ENCODE data around the gene DCUN1D1. TPM values are rescaled to one million over a fixed set of nuclear protein-coding genes. Genes with fewer than 3 reads are reported as not detected.

Gene DCUN1D1
- total and polyA plus RNA-seq, 2 donors = 13.7 to 20.7 TPM

GRCh38 chr3:182912474-182912873 lies 67.9 kb downstream of the DCUN1D1 start:
- no peak for DNase-seq (ENCODE audit: low read depth in 6 of 9, low spot score in 9 of 9)
- Histone ChIP-seq H3K36me3 (ENCODE audit: control insufficient read depth in 2 of 2, insufficient read depth in 2 of 2, low read length in 1 of 2) (peaks cover 10 to 37% of the 10 kb centered on the region in 2 donors), H3K27ac (ENCODE audit: low read depth in 1 of 2, low read length in 1 of 2) (no peak overlapping the region), H3K27me3 (ENCODE audit: control insufficient read depth in 2 of 2, insufficient read depth in 1 of 2, low read length in 1 of 2) (no peaks in the 10 kb centered on the region), H3K4me1 (ENCODE audit: control insufficient read depth in 2 of 2, insufficient read depth in 2 of 2, low read length in 2 of 2) (peaks cover 3 to 16% of the 10 kb centered on the region in 2 donors), H3K9me3 (ENCODE audit: control insufficient read depth in 2 of 2, insufficient read depth in 1 of 2, low read length in 1 of 2) (no peaks in the 10 kb centered on the region), H3K4me3 (ENCODE audit: low read length in 2 of 2) (no peak overlapping the region)
- WGBS = 76% methylated on average over 5 of the region's 5 CpGs

GRCh38 chr3:182911782-182912111 lies 68.6 kb downstream of the DCUN1D1 start:
- WGBS = 74% methylated on average over 5 of the region's 5 CpGs

GRCh38 chr3:182910936-182911781 lies 69.2 kb downstream of the DCUN1D1 start:
- H3K9me3 ChIP-seq (ENCODE audit: control insufficient read depth in 2 of 2, insufficient read depth in 1 of 2, low read length in 1 of 2) = no peaks in the 10 kb centered on the region
- H3K27me3 ChIP-seq (ENCODE audit: control insufficient read depth in 2 of 2, insufficient read depth in 1 of 2, low read length in 1 of 2) = no peaks in the 10 kb centered on the region
- WGBS = 77% methylated on average over 5 of the region's 5 CpGs
- DNase-seq (ENCODE audit: low read depth in 6 of 9, low spot score in 9 of 9) = peak in 3 of 9 donors; percentile 4 to 42 (median 16)
- H3K27ac ChIP-seq (ENCODE audit: low read depth in 1 of 2, low read length in 1 of 2) = peak overlapping the region in 1 of 2 donors; percentile 15
- H3K4me1 ChIP-seq (ENCODE audit: control insufficient read depth in 2 of 2, insufficient read depth in 2 of 2, low read length in 2 of 2) = peaks cover 3 to 16% of the 10 kb centered on the region in 2 donors
- peaks cover 13 to 39% of the 10 kb centered on the region in 2 donors for H3K36me3 ChIP-seq (ENCODE audit: control insufficient read depth in 2 of 2, insufficient read depth in 2 of 2, low read length in 1 of 2)
- no peak overlapping the region for H3K4me3 ChIP-seq (ENCODE audit: low read length in 2 of 2)

More at GRCh38 chr3:182911782-182912111, 68.6 kb downstream of the DCUN1D1 start:
- H3K27me3 ChIP-seq (ENCODE audit: control insufficient read depth in 2 of 2, insufficient read depth in 1 of 2, low read length in 1 of 2) = no peaks in the 10 kb centered on the region
- no peak overlapping the region for H3K27ac ChIP-seq (ENCODE audit: low read depth in 1 of 2, low read length in 1 of 2)
- H3K4me1 ChIP-seq (ENCODE audit: control insufficient read depth in 2 of 2, insufficient read depth in 2 of 2, low read length in 2 of 2) = peaks cover 3 to 16% of the 10 kb centered on the region in 2 donors
- peaks cover 10 to 37% of the 10 kb centered on the region in 2 donors for H3K36me3 ChIP-seq (ENCODE audit: control insufficient read depth in 2 of 2, insufficient read depth in 2 of 2, low read length in 1 of 2)
- no peaks in the 10 kb centered on the region for H3K9me3 ChIP-seq (ENCODE audit: control insufficient read depth in 2 of 2, insufficient read depth in 1 of 2, low read length in 1 of 2)
- no peak overlapping the region for H3K4me3 ChIP-seq (ENCODE audit: low read length in 2 of 2)
- no peak for DNase-seq (ENCODE audit: low read depth in 6 of 9, low spot score in 9 of 9)

- Histone ChIP-seq H3K27me3 (ENCODE audit: control insufficient read depth in 2 of 2, insufficient read depth in 1 of 2, low read length in 1 of 2) (no peaks in the 10 kb centered on the region), H3K36me3 (ENCODE audit: control insufficient read depth in 2 of 2, insufficient read depth in 2 of 2, low read length in 1 of 2) (peaks cover 17 to 44% of the 10 kb centered on the region in 2 donors), H3K27ac (ENCODE audit: low read depth in 1 of 2, low read length in 1 of 2) (no peak overlapping the region), H3K4me1 (ENCODE audit: control insufficient read depth in 2 of 2, insufficient read depth in 2 of 2, low read length in 2 of 2) (peaks cover 3 to 16% of the 10 kb centered on the region in 2 donors), H3K4me3 (ENCODE audit: low read length in 2 of 2) (no peak overlapping the region), H3K9me3 (ENCODE audit: control insufficient read depth in 2 of 2, insufficient read depth in 1 of 2, low read length in 1 of 2) (no peaks in the 10 kb centered on the region)
- DNase-seq (ENCODE audit: low read depth in 6 of 9, low spot score in 9 of 9) = peak in 1 of 9 donors; percentile 22
- 98% methylated on average over 5 of the region's 5 CpGs for WGBS
Observed at GRCh38 chr3:182909318-182910040, 70.9 kb downstream of the DCUN1D1 start.

- no peak for DNase-seq (ENCODE audit: low read depth in 6 of 9, low spot score in 9 of 9)
- Histone ChIP-seq H3K4me3 (ENCODE audit: low read length in 2 of 2) (no peak overlapping the region), H3K27me3 (ENCODE audit: control insufficient read depth in 2 of 2, insufficient read depth in 1 of 2, low read length in 1 of 2) (no peaks in the 10 kb centered on the region), H3K4me1 (ENCODE audit: control insufficient read depth in 2 of 2, insufficient read depth in 2 of 2, low read length in 2 of 2) (peaks cover 0 to 11% of the 10 kb centered on the region in 2 donors), H3K9me3 (ENCODE audit: control insufficient read depth in 2 of 2, insufficient read depth in 1 of 2, low read length in 1 of 2) (no peaks in the 10 kb centered on the region), H3K27ac (ENCODE audit: low read depth in 1 of 2, low read length in 1 of 2) (no peak overlapping the region), H3K36me3 (ENCODE audit: control insufficient read depth in 2 of 2, insufficient read depth in 2 of 2, low read length in 1 of 2) (peaks cover 17 to 48% of the 10 kb centered on the region in 2 donors)
- WGBS = 98% methylated on average over 1 of the region's 1 CpG
Observed at GRCh38 chr3:182908471-182908870, 71.9 kb downstream of the DCUN1D1 start.

- peaks cover 13 to 50% of the 10 kb centered on the region in 2 donors for H3K36me3 ChIP-seq (ENCODE audit: control insufficient read depth in 2 of 2, insufficient read depth in 2 of 2, low read length in 1 of 2)
- no peak for DNase-seq (ENCODE audit: low read depth in 6 of 9, low spot score in 9 of 9)
- no peaks in the 10 kb centered on the region for H3K9me3 ChIP-seq (ENCODE audit: control insufficient read depth in 2 of 2, insufficient read depth in 1 of 2, low read length in 1 of 2)
Observed at GRCh38 chr3:182906036-182906435, 74.3 kb downstream of the DCUN1D1 start.

GRCh38 chr3:182905623-182906022 lies 74.7 kb downstream of the DCUN1D1 start:
- H3K36me3 ChIP-seq (ENCODE audit: control insufficient read depth in 2 of 2, insufficient read depth in 2 of 2, low read length in 1 of 2) = peaks cover 13 to 50% of the 10 kb centered on the region in 2 donors
- DNase-seq (ENCODE audit: low read depth in 6 of 9, low spot score in 9 of 9) = no peak

More at GRCh38 chr3:182906036-182906435, 74.3 kb downstream of the DCUN1D1 start:
- H3K4me1 ChIP-seq (ENCODE audit: control insufficient read depth in 2 of 2, insufficient read depth in 2 of 2, low read length in 2 of 2) = peaks cover 0 to 2% of the 10 kb centered on the region in 2 donors
- H3K4me3 ChIP-seq (ENCODE audit: low read length in 2 of 2) = no peak overlapping the region
- WGBS = 38% methylated on average over 1 of the region's 1 CpG
- no peak overlapping the region for H3K27ac ChIP-seq (ENCODE audit: low read depth in 1 of 2, low read length in 1 of 2)
- no peaks in the 10 kb centered on the region for H3K27me3 ChIP-seq (ENCODE audit: control insufficient read depth in 2 of 2, insufficient read depth in 1 of 2, low read length in 1 of 2)

GRCh38 chr3:182904164-182904563 lies 76.2 kb downstream of the DCUN1D1 start:
- 92% methylated on average over 3 of the region's 3 CpGs for whole genome bisulfite sequencing
- no peaks in the 10 kb centered on the region for H3K4me1 ChIP-seq (ENCODE audit: control insufficient read depth in 2 of 2, insufficient read depth in 2 of 2, low read length in 2 of 2)
- no peaks in the 10 kb centered on the region for H3K27me3 ChIP-seq (ENCODE audit: control insufficient read depth in 2 of 2, insufficient read depth in 1 of 2, low read length in 1 of 2)
- H3K4me3 ChIP-seq (ENCODE audit: low read length in 2 of 2) = no peak overlapping the region
- no peak overlapping the region for H3K27ac ChIP-seq (ENCODE audit: low read depth in 1 of 2, low read length in 1 of 2)
- no peaks in the 10 kb centered on the region for H3K9me3 ChIP-seq (ENCODE audit: control insufficient read depth in 2 of 2, insufficient read depth in 1 of 2, low read length in 1 of 2)
- no peak for DNase-seq (ENCODE audit: low read depth in 6 of 9, low spot score in 9 of 9)
- peaks cover 14 to 53% of the 10 kb centered on the region in 2 donors for H3K36me3 ChIP-seq (ENCODE audit: control insufficient read depth in 2 of 2, insufficient read depth in 2 of 2, low read length in 1 of 2)

More at GRCh38 chr3:182905623-182906022, 74.7 kb downstream of the DCUN1D1 start:
- 98% methylated on average over 4 of the region's 4 CpGs for WGBS
- H3K4me1 ChIP-seq (ENCODE audit: control insufficient read depth in 2 of 2, insufficient read depth in 2 of 2, low read length in 2 of 2) = no peaks in the 10 kb centered on the region
- H3K4me3 ChIP-seq (ENCODE audit: low read length in 2 of 2) = no peak overlapping the region
- H3K27me3 ChIP-seq (ENCODE audit: control insufficient read depth in 2 of 2, insufficient read depth in 1 of 2, low read length in 1 of 2) = no peaks in the 10 kb centered on the region
- no peak overlapping the region for H3K27ac ChIP-seq (ENCODE audit: low read depth in 1 of 2, low read length in 1 of 2)
- H3K9me3 ChIP-seq (ENCODE audit: control insufficient read depth in 2 of 2, insufficient read depth in 1 of 2, low read length in 1 of 2) = no peaks in the 10 kb centered on the region

- WGBS = 96% methylated on average over 5 of the region's 5 CpGs
- no peak overlapping the region for H3K4me3 ChIP-seq (ENCODE audit: low read length in 2 of 2)
- no peak overlapping the region for H3K27ac ChIP-seq (ENCODE audit: low read depth in 1 of 2, low read length in 1 of 2)
- H3K36me3 ChIP-seq (ENCODE audit: control insufficient read depth in 2 of 2, insufficient read depth in 2 of 2, low read length in 1 of 2) = peaks cover 13 to 48% of the 10 kb centered on the region in 2 donors
- DNase-seq (ENCODE audit: low read depth in 6 of 9, low spot score in 9 of 9) = no peak
- no peaks in the 10 kb centered on the region for H3K9me3 ChIP-seq (ENCODE audit: control insufficient read depth in 2 of 2, insufficient read depth in 1 of 2, low read length in 1 of 2)
- H3K4me1 ChIP-seq (ENCODE audit: control insufficient read depth in 2 of 2, insufficient read depth in 2 of 2, low read length in 2 of 2) = no peaks in the 10 kb centered on the region
- H3K27me3 ChIP-seq (ENCODE audit: control insufficient read depth in 2 of 2, insufficient read depth in 1 of 2, low read length in 1 of 2) = no peaks in the 10 kb centered on the region
Observed at GRCh38 chr3:182902236-182902635, 78.1 kb downstream of the DCUN1D1 start.
